GM19240 (cell line): ENCODE results near the gene HOXD13.

ENCODE experiments used
- DNase-seq: peaks from one replicate; pipeline ENCODE4 v3.0.0; 2011; ENCODE audit warnings: low spot score; ENCODE audit not compliant: insufficient read length

HOXD13 gene

DNA sequence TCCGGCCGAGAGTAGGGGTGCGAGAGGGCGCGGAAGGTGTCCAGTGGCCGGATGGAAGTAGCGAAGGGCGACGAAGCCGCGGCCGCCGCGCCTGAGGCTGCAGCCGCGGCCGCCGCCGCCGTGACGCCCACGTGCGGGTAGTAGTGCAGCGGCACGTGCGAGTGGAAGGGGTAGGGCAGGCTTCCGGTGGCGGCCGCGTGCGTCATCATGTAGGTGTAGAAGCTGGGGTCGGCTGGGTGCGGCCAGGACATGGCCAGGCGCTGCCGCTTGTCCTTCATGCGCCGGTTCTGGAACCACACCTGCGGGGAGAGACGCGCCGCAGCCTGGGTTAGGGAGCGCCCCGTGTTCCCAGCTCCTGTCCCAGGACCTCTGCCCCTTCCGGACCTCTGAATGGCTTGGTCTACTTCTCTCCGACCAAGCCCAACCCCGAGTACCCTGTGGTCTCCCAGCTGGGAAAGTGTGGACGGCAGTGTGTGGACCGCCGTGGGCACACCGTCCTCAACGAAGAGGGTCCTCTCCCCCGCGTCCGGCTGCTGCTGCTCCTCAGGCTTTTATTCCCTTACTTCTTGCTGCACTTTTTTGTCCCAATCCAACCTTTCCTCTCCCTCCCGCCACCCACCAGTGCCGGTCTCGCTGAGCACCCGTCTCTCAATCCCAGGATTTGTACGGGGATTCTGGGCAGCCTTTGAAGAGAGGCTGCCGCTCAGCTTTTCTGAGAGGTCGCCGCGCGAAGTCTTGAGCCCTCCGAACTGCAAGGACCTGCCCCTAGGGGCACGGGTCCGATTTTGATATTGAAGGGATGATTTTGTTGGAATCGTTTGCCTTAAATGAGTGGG is 11.8 kb upstream of the HOXD13 start:
- DNase-seq = no peak

- DNase-seq = no peak
These were observed 11.1 kb upstream of the HOXD13 start for GRCh38 chr2:176081376-176081836.

GRCh38 chr2:176081837-176082524 is 10.5 kb upstream of the HOXD13 start:
- no peak for DNase-seq

GRCh38 chr2:176082525-176082823 is 10.0 kb upstream of the HOXD13 start:
- no peak for DNase-seq

- DNase-seq = no peak
These were observed 9.4 kb upstream of the HOXD13 start for GRCh38 chr2:176082824-176083751.

DNA sequence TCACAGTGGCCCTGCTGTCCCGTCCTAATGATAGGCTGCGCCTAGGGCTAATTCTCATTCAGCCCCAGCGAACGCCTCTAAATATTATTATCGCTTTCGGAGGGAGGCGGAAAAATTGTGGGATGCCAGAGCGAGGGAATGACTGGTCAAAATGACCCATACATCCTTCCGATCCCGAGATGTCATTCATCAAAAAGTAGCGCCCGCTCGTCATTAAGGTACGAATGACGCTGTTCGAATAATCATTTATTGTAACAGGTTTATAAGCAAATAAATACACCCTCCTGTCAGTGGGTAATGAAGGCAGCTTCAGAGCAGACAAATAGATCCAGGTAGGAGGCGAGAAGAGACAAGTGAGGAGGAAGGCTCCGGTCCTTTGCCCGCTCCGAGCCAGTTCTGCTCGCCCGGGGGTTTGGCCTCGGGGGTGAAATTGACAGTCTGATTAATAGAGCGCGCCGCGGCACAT is 8.7 kb upstream of the HOXD13 start, which contains the start of gene EVX2:
Gene EVX2, minus strand, starts transcription at position 167 of the 466 bp plus-strand sequence. CDS start 186 bp downstream, outside the sequence.
- no peak for DNase-seq

DNA sequence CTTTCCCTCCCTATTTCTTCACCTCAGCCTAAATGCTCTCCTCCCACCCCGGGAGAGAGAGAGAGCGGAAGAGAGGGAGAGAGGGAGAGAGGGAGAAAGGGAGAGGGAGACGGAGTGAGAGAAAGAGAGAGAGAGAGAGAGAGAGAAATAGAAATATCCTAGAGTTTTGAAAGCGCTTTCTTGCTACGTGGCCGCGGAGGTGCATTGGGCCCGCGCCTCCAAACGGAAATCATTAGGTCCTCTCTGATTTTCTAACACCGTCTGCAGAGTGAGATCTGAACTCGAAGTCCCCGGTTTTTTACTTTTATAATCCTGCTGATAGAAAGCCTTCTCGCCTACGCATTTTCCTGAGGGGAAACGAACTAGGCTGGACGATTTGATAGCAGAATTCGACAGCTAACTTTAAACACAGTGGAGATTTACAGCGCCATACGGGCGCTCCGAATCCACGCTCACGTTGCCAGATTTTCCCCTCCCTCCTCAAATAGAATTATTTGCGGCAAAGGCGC is 7.9 kb upstream of the HOXD13 start:
- DNase-seq = no peak

- no peak for DNase-seq
These were observed 7.3 kb upstream of the HOXD13 start for GRCh38 chr2:176085120-176085788.

- no peak for DNase-seq
These were observed 6.4 kb upstream of the HOXD13 start for GRCh38 chr2:176085861-176086771.

DNA sequence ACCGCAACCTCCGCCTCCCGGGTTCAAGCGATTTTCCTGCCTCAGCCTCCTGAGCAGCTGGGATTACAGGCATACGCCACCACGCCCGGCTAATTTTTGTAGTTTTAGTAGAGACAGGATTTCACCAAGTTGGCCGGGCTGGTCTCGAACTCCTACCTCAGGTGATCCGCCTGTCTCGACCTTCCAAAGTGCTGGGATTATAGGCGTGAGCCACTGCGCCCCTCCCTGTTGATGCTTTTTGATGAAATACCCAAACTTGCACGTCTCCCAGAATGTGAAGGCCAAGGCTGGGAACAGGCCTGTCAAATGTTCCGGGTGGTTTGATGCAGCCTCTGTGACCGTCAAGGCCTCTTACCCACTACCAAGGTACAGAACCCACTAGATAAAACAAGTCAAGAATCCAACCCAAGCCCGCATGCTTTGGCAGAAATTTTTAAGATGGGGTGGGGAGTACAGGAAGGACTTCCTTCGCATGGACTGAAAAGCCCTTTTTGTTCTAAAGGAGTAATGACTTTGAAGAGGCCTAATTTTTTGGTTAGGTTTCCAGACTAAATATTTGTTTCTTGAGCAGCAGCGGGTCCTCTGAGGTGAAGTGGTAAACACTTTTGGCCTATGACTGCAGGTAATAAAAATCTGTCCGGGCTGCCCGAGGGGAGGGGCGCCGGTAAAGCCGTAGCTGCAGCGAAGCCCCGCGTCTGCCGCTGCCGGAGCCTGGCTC is 5.0 kb upstream of the HOXD13 start:
- DNase-seq = no peak

DNA sequence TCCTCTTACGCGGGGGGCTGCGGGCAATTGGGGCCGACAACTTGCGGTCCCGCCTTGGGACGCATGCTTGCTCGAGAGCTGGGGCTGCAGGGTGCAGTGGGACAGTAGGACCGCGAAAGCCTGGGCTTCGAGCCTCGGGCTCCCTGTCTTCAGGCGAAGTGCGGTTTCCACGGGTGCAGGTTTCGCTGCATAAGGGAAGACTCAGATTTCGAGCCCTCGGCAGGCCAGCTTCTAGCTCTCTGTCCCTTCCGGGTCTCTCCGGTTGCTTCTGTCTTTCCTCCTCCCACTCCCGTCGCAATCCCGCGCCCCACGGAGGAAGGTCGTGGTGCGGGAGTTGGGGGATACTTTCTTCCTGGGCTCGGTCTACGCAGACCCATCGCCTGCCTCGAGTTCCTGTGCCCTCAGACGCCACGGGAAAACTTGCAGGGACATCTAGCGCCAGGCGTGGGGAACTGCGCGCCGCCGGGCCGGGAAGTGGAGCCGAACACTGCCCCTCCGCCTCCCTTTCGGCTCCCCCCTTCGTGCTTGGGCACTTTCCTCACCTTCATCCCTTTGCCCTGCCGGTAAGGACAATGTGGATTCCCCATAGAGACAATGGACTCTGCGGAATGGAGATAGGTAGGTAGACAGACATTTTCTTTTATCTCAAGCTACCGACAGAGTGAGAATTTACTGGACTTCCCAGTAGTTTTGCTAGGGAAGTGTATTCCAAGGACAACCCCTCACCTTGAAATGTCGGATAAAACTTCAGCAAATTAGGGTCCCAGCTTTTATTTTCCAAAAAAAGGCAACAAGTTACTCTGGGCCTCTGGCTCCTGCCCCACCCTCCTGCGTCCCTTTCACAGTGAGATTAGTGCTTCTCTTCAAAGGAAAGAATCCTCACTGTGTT is 4.2 kb upstream of the HOXD13 start:
- DNase-seq = no peak

DNA sequence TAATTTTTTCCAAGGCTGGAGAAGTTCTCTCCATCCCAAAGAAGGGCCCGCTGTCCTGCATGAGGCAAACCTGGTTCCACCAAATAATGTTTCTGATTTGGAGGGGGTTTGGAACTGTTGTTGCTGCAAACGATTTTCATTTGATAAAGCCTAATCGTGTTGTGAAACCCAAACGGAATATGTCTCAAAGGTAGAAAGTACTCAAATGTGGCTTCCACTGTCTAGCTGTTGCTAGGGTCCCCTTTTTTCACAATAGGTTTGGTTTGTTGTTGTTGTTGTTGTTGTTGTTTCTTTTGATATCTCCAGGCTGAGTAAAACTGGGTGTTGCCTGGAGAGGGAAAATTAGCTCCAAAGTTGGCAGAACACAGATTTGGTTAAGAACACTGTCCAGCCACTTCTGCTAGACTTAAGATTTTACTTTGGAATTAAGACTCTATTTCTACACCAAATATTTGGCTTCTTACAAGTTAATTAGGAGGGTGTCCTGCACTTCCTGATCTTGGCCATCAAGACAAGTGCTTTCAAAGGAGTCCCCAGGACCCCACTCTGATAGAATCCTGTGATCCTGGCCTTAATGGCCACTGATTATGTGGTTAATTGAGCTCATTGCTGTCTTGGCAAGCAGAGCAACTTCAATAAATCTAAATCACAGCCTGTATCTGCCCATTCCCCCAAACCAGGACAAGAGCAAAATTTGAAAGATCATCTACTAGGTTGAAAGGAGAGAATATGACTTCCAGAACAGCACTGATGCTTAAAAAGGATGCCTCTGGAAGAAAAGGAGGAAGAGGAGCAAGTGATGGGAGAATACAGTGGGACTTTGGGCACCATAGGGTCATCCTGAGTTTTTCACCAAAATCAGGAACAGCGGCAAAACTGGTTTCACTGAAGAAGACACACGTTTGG is 3.3 kb upstream of the HOXD13 start:
- no peak for DNase-seq

- DNase-seq = no peak
These were observed 2.6 kb upstream of the HOXD13 start for GRCh38 chr2:176089843-176090395.

DNA sequence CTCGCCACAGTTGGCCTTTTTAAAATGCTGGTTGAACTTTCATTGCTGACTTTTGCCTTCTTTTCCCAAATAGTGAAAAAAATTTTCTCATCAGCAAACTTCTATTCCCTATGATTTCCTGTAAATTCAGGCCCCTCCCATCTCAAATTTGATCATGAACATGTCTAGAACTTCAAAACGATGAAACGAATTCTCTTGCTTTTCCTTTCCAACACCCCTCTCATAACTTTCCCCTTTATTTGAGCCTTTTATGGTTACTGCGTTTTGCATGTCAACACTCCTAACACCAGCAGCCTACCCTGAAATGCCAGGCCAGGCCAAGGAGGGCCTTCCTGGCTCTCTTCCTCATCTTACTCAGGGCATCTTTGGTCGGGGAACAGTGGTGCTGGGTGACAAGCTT is 1.7 kb upstream of the HOXD13 start:
- DNase-seq = no peak

DNA sequence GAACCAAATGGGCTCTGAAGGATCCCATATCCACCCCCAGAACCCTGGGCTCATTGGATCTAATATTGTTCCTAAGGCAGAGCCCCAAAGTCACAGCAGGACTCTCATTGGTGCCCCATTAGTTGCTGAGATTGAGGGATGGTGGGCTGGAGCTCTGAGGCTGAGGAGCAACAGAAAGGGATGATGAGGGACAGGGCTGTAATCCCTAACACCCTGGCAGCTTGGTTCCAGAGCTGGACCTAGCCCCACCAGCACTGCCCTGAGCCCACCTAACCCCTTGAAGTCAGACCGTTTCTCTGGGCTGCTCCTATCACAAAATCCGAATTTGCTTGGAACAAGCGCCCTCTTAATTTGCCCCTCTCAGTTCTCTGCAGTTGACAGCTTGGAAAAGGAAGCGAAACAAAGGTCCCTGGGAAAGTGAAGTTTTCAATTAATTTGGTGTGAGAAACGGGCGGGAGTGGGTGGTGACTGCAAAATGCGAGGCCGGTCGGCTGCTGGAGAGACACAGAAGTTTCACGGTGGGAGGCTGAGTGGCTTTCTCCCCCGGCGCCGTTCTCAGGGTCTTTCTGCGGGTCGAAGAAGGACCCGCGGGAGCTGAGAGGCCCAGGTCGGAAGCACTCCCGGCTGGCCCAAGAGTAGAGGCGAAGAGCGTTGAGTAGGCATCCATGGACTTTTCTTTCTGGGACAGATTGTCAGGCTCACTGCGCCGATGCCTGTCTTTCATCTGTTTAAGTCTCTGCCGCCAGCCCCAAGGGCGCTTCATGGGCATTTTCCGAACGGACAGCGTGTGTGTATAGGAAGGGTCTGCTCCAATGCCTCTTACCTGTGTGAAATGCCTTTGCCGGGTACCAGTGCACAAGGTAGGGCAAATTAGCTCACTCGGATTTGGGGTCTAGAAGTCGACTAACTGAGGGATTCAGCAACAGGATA is 927 bp upstream of the HOXD13 start:
- no peak for DNase-seq
